Right renal pelvis (tissue), 4 donors: ENCODE data around the gene REN. TPM values are rescaled to one million over a fixed set of nuclear protein-coding genes. Genes with fewer than 3 reads are reported as not detected.

Experiments
- DNase-seq, 4 donors: peaks; one replicate each; pipeline ENCODE4 v3.0.0-alpha.2; 2013; ENCODE audit warnings: low read depth in 4 of 4, low spot score in 3 of 4, missing footprints in 1 of 4
- polyA plus RNA-seq, 4 donors: library from polyadenylated mRNA; unstranded; fragments of 120-200 nt; gene quantifications; one replicate each; pipeline ENCODE4 v1.2.1, GENCODE V29; 2013; ENCODE audit not compliant: insufficient read length in 4 of 4

Gene REN
- polyA plus RNA-seq, 4 donors, result 61.7 to 133 (median 101) TPM

GRCh38 chr1:204139088-204139487 lies 27.0 kb downstream of the REN start:
- DNase-seq, result no peak

GRCh38 chr1:204136814-204137213 lies 29.3 kb downstream of the REN start:
- no peak for DNase-seq

- no peak for DNase-seq
Measured at GRCh38 chr1:204134103-204134502, 32.0 kb downstream of the REN start.

- no peak for DNase-seq
Measured at GRCh38 chr1:204132718-204133117, 33.4 kb downstream of the REN start.

GRCh38 chr1:204131978-204132377 lies 34.2 kb downstream of the REN start:
- no peak for DNase-seq

- DNase-seq, result no peak
Measured at GRCh38 chr1:204130981-204131892, 34.9 kb downstream of the REN start.

- DNase-seq, result no peak
Measured at GRCh38 chr1:204130178-204130577, 36.0 kb downstream of the REN start.

- peak in 2 of 4 donors; percentile 55 to 74 for DNase-seq
Measured at GRCh38 chr1:204128964-204129896, 36.9 kb downstream of the REN start.

- no peak for DNase-seq
Measured at GRCh38 chr1:204128464-204128963, 37.6 kb downstream of the REN start.

- DNase-seq, result peak in 2 of 4 donors; percentile 47
Measured at GRCh38 chr1:204127597-204128242, 38.4 kb downstream of the REN start.

GRCh38 chr1:204126956-204127355 lies 39.2 kb downstream of the REN start:
- DNase-seq, result no peak

- DNase-seq, result no peak
Measured at GRCh38 chr1:204126386-204126785, 39.8 kb downstream of the REN start.

- DNase-seq, result no peak
Measured at GRCh38 chr1:204125759-204126351, 40.3 kb downstream of the REN start.

- DNase-seq, result no peak
Measured at GRCh38 chr1:204124639-204125038, 41.5 kb downstream of the REN start.

- no peak for DNase-seq
Measured at GRCh38 chr1:204123376-204123775, 42.8 kb downstream of the REN start.

- DNase-seq, result no peak
Measured at GRCh38 chr1:204121840-204122555, 44.1 kb downstream of the REN start.

GRCh38 chr1:204116539-204116938 lies 49.6 kb downstream of the REN start:
- DNase-seq, result no peak

- DNase-seq, result no peak
Measured at GRCh38 chr1:204115116-204115515, 51.0 kb downstream of the REN start.

- no peak for DNase-seq
Measured at GRCh38 chr1:204114606-204115005, 51.5 kb downstream of the REN start.

- DNase-seq, result no peak
Measured at GRCh38 chr1:204113896-204114295, 52.2 kb downstream of the REN start.
